Measurements from ENCODE around the gene RALGPS1.
A peak's percentile ranks its signal among the peaks of the same experiment; 100 is the strongest.
"Not testable (repeated sequence)": the region's sequence is repeated elsewhere in the genome, so short reads cannot be mapped to it uniquely, and the experiment has no call there.

The RALGPS1 gene

GRCh38 chr9:126989847-126990842 lies 75.6 kb downstream of the RALGPS1 start:
- DNase-seq = no peak

GRCh38 chr9:126991183-126991582 lies 76.6 kb downstream of the RALGPS1 start:
- DNase-seq = no peak

- no peak for DNase-seq
These were observed 77.8 kb downstream of the RALGPS1 start for GRCh38 chr9:126992427-126992826.

GRCh38 chr9:126999315-127000068 lies 84.9 kb downstream of the RALGPS1 start:
- no peak for DNase-seq

GRCh38 chr9:127004946-127005769 lies 90.6 kb downstream of the RALGPS1 start:
- DNase-seq = no peak

GRCh38 chr9:127005770-127006314 lies 91.3 kb downstream of the RALGPS1 start:
- DNase-seq = no peak

- no peak for DNase-seq
These were observed 93.1 kb downstream of the RALGPS1 start for GRCh38 chr9:127007638-127008037.

- no peak for DNase-seq
These were observed 93.5 kb downstream of the RALGPS1 start for GRCh38 chr9:127008076-127008475.

- no peak for DNase-seq
These were observed 97.2 kb downstream of the RALGPS1 start for GRCh38 chr9:127011772-127012171.

- DNase-seq = no peak
These were observed 97.7 kb downstream of the RALGPS1 start for GRCh38 chr9:127012250-127012649.

GRCh38 chr9:127013597-127013996 lies 99.0 kb downstream of the RALGPS1 start:
- no peak for DNase-seq

- no peak for DNase-seq
These were observed 99.8 kb downstream of the RALGPS1 start for GRCh38 chr9:127014216-127014909.

- DNase-seq = no peak
These were observed 100.4 kb downstream of the RALGPS1 start for GRCh38 chr9:127014910-127015540.

GRCh38 chr9:127015921-127016512 lies 101.4 kb downstream of the RALGPS1 start:
- DNase-seq = no peak

- DNase-seq = not testable (repeated sequence)
These were observed 103.4 kb downstream of the RALGPS1 start for GRCh38 chr9:127017979-127018378.

GRCh38 chr9:127018935-127019334 lies 104.4 kb downstream of the RALGPS1 start:
- DNase-seq = no peak

GRCh38 chr9:127020036-127020801 lies 105.6 kb downstream of the RALGPS1 start:
- no peak for DNase-seq

GRCh38 chr9:127020802-127021078 lies 106.2 kb downstream of the RALGPS1 start:
- no peak for DNase-seq

- DNase-seq = peak; percentile 90
These were observed 107.2 kb downstream of the RALGPS1 start for GRCh38 chr9:127021664-127022363.

Measured in EL (cell line).